BLaER1 (cell line): ENCODE results near the gene ZHX3.
"Not testable (repeated sequence)": the region's sequence is repeated elsewhere in the genome, so short reads cannot be mapped to it uniquely, and the experiment has no call there.

Source experiments
- H3K27ac ChIP-seq: shearing (Covaris generic); formaldehyde crosslinking; 2 replicates; pipeline ENCODE4 v1.8.1; 2022
- H3K27me3 ChIP-seq: shearing (Covaris generic); formaldehyde crosslinking; 2 replicates; pipeline ENCODE4 v1.8.1; 2022
- H3K36me3 ChIP-seq: shearing (Covaris generic); formaldehyde crosslinking; 2 replicates; pipeline ENCODE4 v1.8.1; 2022
- H3K4me1 ChIP-seq: shearing (Covaris generic); formaldehyde crosslinking; 2 replicates; pipeline ENCODE4 v1.8.1; 2022
- H3K4me2 ChIP-seq: shearing (Covaris generic); formaldehyde crosslinking; 2 replicates; pipeline ENCODE4 v1.8.1; 2022
- H3K4me3 ChIP-seq: shearing (Covaris generic); formaldehyde crosslinking; 2 replicates; pipeline ENCODE4 v1.8.1; 2022
- H3K9ac ChIP-seq: shearing (Covaris generic); formaldehyde crosslinking; 2 replicates; pipeline ENCODE4 v1.8.1; 2022
- H3K9me3 ChIP-seq: shearing (Covaris generic); formaldehyde crosslinking; 2 replicates; pipeline ENCODE4 v1.8.1; 2022
- H4K20me1 ChIP-seq: shearing (Covaris generic); formaldehyde crosslinking; 2 replicates; pipeline ENCODE4 v1.8.1; 2022
- Cebpa-rat ChIP-seq: shearing (Covaris generic); IDR thresholded peaks from 2 replicates; pipeline ENCODE4 v1.8.1; 2022

ZHX3 gene

DNA sequence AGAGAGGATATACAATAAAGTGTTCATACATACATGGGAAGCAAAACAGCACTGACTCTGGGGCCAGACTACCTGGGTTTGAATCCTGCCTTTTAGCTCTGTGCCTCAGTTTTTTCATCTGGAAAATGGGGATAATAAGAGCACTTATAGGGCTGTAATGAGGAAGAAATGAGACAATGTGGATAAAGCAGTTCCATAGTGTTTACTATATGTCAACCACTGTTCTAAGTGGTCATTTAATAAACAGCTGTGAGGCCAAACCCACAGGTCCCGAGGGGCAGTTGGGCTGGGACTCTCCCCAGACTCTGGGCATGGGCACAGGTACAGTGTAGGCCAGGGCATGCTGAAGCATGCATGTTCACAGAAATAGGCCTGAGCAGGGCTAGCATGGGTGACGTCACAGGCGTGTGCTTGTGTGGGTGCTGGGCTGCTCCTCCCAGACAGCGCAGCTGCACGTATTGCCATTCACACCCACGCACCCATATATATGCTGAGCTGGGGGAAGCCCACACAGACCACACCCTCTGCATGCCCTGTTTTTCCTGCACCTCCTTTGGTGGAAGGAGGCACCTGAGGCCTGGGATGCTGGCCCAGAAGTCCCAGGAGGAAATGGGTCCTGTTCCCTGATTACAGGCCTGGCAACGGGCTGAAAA is 183.7 kb downstream of the ZHX3 start:
- Histone ChIP-seq H3K9ac (no peak overlapping the region), H3K27me3 (no peaks in the 10 kb centered on the region), H3K36me3 (no peaks in the 10 kb centered on the region), H3K4me2 (no peak overlapping the region), H3K9me3 (no peaks in the 10 kb centered on the region), H3K27ac (no peak overlapping the region), H3K4me1 (peaks cover 21% of the 10 kb centered on the region), H4K20me1 (peaks cover 11% of the 10 kb centered on the region), H3K4me3 (no peak overlapping the region)
- TF ChIP-seq Cebpa-rat = no peak

DNA sequence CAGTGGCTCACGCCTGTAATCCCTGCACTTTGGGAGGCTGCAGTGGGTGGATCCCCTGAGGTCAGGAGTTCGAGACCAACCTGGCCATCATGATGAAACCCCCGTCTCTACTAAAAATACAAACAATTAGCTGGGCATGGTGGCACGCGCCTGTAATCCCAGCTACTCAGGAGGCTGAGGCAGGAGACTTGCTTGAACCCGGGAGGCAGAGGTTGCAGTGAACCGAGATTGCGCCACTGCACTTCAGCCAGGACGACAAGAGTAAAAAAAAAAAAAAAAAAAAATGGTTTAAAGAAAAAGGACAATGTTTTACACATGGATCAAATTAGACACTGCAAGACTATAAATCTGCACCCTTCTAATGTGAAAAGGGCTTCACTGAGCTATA is 185.1 kb downstream of the ZHX3 start:
- H3K27ac ChIP-seq, H3K4me2 ChIP-seq, H3K9ac ChIP-seq, H4K20me1 ChIP-seq, H3K4me3 ChIP-seq, H3K9me3 ChIP-seq, H3K36me3 ChIP-seq, H3K27me3 ChIP-seq: not testable (repeated sequence)
- peaks cover 14% of the 10 kb centered on the region for H3K4me1 ChIP-seq

DNA sequence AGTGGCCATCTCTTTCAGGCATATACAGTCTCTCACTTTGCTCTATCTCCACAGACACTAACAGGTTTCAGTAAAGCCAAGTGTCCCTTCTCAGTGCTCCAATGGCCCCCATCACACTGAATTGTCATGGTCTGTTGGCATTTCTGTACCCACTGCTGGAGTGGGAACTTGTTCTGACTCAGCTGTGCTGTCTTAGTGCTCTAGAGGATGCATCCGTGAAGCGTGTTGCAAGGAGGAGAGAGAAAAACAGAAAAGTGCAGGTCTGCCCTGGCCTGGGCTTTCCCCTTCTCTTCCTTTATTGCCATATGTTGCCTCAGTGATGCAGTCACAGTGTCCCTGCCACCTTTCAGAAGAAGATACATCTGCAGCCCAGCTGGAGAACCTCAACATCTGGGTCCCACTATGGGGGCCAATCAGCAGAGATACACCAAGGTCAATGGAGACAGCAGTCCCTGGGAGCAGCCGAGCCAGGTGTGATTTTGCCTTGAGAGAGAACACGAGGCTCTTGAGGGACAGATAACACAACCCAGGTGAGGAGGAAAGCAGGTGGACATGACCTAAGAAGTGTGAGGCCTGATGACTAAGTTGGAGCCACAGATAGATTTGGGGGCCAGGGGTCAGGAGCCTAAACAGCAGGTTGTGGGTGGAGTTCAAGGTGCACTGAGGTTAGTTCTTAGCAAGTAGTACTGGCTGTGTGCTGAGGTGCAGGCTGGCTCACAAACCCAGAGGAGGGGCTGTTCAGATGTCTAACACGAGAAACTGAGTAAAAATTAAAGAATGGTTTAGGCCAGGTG is 185.7 kb downstream of the ZHX3 start:
- no peaks in the 10 kb centered on the region for H3K27me3 ChIP-seq
- H3K9me3 ChIP-seq = no peaks in the 10 kb centered on the region; the same call in 1 of the 2 replicates
- peaks cover 14% of the 10 kb centered on the region for H3K4me1 ChIP-seq
- no peak overlapping the region for H3K4me3 ChIP-seq
- peaks cover 8% of the 10 kb centered on the region for H3K36me3 ChIP-seq
- H3K27ac ChIP-seq = no peak overlapping the region
- no peak overlapping the region for H3K9ac ChIP-seq
- no peak for TF ChIP-seq Cebpa-rat
- no peaks in the 10 kb centered on the region for H4K20me1 ChIP-seq
- H3K4me2 ChIP-seq = no peak overlapping the region
